NCI-H524 (cell line): ENCODE measurements around the gene ARHGEF4.
A peak's percentile ranks its signal among the peaks of the same experiment; 100 is the strongest.

Source experiments
- DNase-seq, 2 experiments: peaks; one replicate each; lab custom pipeline; 2025; lab: John Stamatoyannopoulos, UW

The ARHGEF4 gene

GRCh38 chr2:131093006-131093695 is 256.4 kb downstream of the ARHGEF4 start, which contains the start of gene FAM168B:
TSS of gene FAM168B (minus strand) at chr2:131093460. CDS start at chr2:131082646, 10,814 bp downstream.
- DNase-seq, result peak; percentile 51 to 81

- DNase-seq, result peak in 1 of 2 experiments; percentile 69
Measured at GRCh38 chr2:131093696-131094462, 257.2 kb downstream of the ARHGEF4 start.

GRCh38 chr2:131094463-131095281 is 258.0 kb downstream of the ARHGEF4 start:
- no peak for DNase-seq
